Left lung (tissue), 10 donors: ENCODE results near the gene MMP14. TPM values are rescaled to one million over a fixed set of nuclear protein-coding genes. Genes with fewer than 3 reads are reported as not detected.

Experiments
- ATAC-seq: fragments of 200-7000 bp; cut with Tn5 transposase; one replicate; pipeline ENCODE4 v1.9.1; 2020; ENCODE audit warnings: moderate library complexity
- DNase-seq, 4 donors: peaks; one replicate each; pipeline ENCODE4 v3.0.0-alpha.2; 2013 to 2020
- H3K27ac ChIP-seq, 2 donors: fragments of 200-600 bp; sonication (generic) in 1 of 2; one replicate each; pipeline versions ENCODE4 v1.5.0 to v1.8.0; 2020 to 2021
- H3K27me3 ChIP-seq, 2 donors: fragments of 200-600 bp; sonication (generic) in 1 of 2; one replicate each; pipeline versions ENCODE4 v1.5.0 to v1.8.0; 2020 to 2021
- H3K36me3 ChIP-seq, 2 donors: fragments of 200-600 bp; sonication (generic) in 1 of 2; one replicate each; pipeline versions ENCODE4 v1.5.0 to v1.8.0; 2020 to 2021
- H3K4me1 ChIP-seq, 2 donors: fragments of 200-600 bp; one replicate each; pipeline ENCODE4 v1.8.0; 2021
- H3K4me3 ChIP-seq, 2 donors: fragments of 200-600 bp; sonication (generic) in 1 of 2; one replicate each; pipeline versions ENCODE4 v1.5.0 to v1.8.0; 2020 to 2021; ENCODE audit warnings: mild to moderate bottlenecking in 1 of 2
- H3K9me3 ChIP-seq, 2 donors: fragments of 200-600 bp; sonication (generic) in 1 of 2; one replicate each; pipeline versions ENCODE4 v1.5.0 to v1.8.0; 2020 to 2021
- intact Hi-C, 2 donors: fragments of 100-400 bp; cut with DNase I; formaldehyde crosslinking; loops; one replicate each; pipeline versions ENCODE4 v1.11.2 to v1.14.2; 2022
- polyA plus RNA-seq, 6 donors: library from polyadenylated mRNA; unstranded; fragments of 120-200 nt; gene quantifications; one replicate each; pipeline ENCODE4 v1.2.1, GENCODE V29; 2013; ENCODE audit not compliant: insufficient read length in 6 of 6
- total RNA-seq, 2 donors: library from RNA; stranded (reverse); fragmentation: NEBNext Ultra II Directional; extraction: Animal tissue kit (Norgen Biotek cat#: 25700); gene quantifications; one replicate each; pipeline ENCODE4 v1.2.1, GENCODE V29; 2021
- TF ChIP-seq, protein P1 (sequence below), 2 donors: fragments of 200-600 bp; sonication (generic) in 1 of 2; IDR thresholded peaks; one replicate each; pipeline versions ENCODE4 v1.5.0 to v1.8.0; 2021; ENCODE audit warnings: antibody characterized with exemption in 2 of 2
- donor health status: DM: no; HTN: yes; CAD: no.
- donor health status: DM: no; HTN: no; CAD: no.

Gene MMP14
- total and polyA plus RNA-seq, 8 donors, result 169 to 225 (median 195) TPM

DNA sequence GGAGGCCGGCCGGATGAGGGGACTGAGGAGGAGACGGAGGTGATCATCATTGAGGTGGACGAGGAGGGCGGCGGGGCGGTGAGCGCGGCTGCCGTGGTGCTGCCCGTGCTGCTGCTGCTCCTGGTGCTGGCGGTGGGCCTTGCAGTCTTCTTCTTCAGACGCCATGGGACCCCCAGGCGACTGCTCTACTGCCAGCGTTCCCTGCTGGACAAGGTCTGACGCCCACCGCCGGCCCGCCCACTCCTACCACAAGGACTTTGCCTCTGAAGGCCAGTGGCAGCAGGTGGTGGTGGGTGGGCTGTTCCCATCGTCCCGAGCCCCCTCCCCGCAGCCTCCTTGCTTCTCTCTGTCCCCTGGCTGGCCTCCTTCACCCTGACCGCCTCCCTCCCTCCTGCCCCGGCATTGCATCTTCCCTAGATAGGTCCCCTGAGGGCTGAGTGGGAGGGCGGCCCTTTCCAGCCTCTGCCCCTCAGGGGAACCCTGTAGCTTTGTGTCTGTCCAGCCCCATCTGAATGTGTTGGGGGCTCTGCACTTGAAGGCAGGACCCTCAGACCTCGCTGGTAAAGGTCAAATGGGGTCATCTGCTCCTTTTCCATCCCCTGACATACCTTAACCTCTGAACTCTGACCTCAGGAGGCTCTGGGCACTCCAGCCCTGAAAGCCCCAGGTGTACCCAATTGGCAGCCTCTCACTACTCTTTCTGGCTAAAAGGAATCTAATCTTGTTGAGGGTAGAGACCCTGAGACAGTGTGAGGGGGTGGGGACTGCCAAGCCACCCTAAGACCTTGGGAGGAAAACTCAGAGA, 9.6 kb downstream of the MMP14 start:
- TF ChIP-seq, protein P1, sequence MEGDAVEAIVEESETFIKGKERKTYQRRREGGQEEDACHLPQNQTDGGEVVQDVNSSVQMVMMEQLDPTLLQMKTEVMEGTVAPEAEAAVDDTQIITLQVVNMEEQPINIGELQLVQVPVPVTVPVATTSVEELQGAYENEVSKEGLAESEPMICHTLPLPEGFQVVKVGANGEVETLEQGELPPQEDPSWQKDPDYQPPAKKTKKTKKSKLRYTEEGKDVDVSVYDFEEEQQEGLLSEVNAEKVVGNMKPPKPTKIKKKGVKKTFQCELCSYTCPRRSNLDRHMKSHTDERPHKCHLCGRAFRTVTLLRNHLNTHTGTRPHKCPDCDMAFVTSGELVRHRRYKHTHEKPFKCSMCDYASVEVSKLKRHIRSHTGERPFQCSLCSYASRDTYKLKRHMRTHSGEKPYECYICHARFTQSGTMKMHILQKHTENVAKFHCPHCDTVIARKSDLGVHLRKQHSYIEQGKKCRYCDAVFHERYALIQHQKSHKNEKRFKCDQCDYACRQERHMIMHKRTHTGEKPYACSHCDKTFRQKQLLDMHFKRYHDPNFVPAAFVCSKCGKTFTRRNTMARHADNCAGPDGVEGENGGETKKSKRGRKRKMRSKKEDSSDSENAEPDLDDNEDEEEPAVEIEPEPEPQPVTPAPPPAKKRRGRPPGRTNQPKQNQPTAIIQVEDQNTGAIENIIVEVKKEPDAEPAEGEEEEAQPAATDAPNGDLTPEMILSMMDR (IDR thresholded peaks at IDR 0.05), result no peak
- H3K4me1 ChIP-seq, result peaks cover 16 to 55% of the 10 kb centered on the region in 2 donors
- H3K27ac ChIP-seq, result peak overlapping the region; percentile 62 to 66
- H3K36me3 ChIP-seq, result peaks cover 0 to 60% of the 10 kb centered on the region in 2 donors
- H3K9me3 ChIP-seq, result no peaks in the 10 kb centered on the region
- ATAC-seq, result no peak
- no peaks in the 10 kb centered on the region for H3K27me3 ChIP-seq
- intact Hi-C loops, result no loop called here
- peak in 1 of 4 donors; percentile 74 for DNase-seq
- no peak overlapping the region for H3K4me3 ChIP-seq

DNA sequence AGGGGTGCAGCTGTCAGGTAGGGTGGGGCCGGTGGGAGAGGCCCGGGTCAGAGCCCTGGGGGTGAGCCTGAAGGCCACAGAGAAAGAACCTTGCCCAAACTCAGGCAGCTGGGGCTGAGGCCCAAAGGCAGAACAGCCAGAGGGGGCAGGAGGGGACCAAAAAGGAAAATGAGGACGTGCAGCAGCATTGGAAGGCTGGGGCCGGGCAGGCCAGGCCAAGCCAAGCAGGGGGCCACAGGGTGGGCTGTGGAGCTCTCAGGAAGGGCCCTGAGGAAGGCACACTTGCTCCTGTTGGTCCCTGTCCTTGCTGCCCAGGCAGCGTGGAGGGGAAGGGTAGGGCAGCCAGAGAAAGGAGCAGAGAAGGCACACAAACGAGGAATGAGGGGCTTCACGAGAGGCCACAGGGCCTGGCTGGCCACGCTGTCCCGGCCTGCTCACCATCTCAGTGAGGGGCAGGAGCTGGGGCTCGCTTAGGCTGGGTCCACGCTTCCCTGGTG, 10.5 kb downstream of the MMP14 start:
- Histone ChIP-seq H3K36me3 (peaks cover 0 to 52% of the 10 kb centered on the region in 2 donors), H3K9me3 (no peaks in the 10 kb centered on the region), H3K27me3 (no peaks in the 10 kb centered on the region), H3K27ac (peak overlapping the region; percentile 62 to 66), H3K4me1 (peaks cover 22 to 61% of the 10 kb centered on the region in 2 donors), H3K4me3 (no peak overlapping the region)
- TF ChIP-seq, protein P1 (IDR thresholded peaks at IDR 0.05), result no peak
- intact Hi-C loops, result no loop called here
- no peak for DNase-seq
- no peak for ATAC-seq

DNA sequence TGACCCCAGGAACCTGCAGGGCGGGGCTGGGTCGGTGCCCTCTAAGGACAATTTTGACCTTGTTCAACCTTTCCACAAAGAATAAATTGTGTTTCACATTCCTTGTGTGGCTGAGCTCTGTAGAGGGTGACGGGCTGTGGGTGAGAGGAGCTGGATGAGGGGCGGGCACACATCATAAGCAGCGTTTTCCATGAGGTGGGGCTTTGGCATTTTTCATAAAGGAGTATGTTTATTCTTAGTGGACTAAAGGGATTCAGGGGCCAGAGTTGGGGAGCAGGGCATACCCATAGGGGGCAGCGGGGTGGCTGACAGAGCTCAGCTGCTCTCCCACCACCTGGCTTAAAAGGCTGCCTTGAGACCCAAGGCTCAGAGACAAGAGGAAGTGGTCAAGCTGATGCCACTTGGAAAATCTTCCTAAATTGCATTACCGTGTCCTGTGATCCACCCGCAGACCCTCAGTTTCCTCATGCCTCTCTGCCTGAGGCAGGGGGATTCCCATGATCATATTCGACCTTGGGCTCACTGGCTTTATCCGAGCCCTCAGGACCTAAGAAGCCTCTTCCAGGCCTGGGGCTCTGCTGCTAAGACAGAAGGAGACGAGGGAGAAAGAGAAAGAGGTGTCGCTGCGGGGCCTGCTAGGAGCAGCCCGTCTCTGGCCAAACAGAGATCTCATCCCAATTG, 11.4 kb downstream of the MMP14 start:
- intact Hi-C loops, result no loop called here
- Histone ChIP-seq H3K9me3 (no peaks in the 10 kb centered on the region), H3K4me3 (no peak overlapping the region), H3K4me1 (peaks cover 24 to 70% of the 10 kb centered on the region in 2 donors), H3K27ac (peak overlapping the region; percentile 71 to 88), H3K27me3 (no peaks in the 10 kb centered on the region), H3K36me3 (peaks cover 0 to 42% of the 10 kb centered on the region in 2 donors)
- TF ChIP-seq, protein P1 (IDR thresholded peaks at IDR 0.05), result no peak
- DNase-seq (peak in 1 of 4 donors; percentile 26), ATAC-seq (peak; percentile 1)

DNA sequence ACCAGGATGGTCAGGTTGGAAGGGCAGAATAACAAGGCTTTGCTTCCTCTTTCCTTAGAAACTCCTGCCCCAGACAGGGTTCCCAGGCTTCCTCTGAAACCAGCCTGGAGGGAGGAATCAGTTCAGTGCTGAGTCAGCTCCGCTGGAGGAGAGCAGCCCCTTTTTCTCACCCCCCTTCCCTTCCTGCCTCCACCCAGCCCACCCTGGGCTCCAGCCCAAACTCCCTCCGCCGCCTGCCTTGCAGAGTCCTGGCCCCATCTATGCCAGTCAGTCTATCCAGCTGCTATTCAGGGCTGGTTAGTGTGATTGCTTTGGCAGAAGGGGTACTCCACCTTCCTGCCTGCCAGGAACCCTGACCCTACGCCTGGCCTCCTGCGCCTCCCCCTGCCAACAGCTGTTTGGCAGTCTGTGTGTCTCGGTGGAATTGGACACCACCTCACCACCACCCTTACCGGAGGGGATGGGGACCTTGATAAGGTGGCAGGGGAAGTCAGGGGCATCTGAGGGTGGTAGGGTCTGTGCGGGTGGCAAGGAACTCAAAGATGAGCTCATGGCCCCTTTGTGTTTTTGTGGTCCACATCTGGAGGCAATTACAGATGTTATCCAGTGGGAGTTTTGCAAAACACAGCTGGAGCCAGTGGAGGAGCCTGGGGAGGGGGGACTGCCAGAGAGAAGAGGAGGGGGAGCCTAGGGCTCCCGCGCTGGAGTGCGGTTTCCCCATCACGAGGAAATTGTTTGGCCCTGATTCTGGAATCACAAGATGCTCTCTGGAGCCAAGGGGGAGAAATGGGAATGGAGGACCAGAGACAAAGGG, 12.2 kb downstream of the MMP14 start:
- H3K27ac ChIP-seq, result peak overlapping the region; percentile 71 to 88
- H3K36me3 ChIP-seq, result peaks cover 0 to 35% of the 10 kb centered on the region in 2 donors
- intact Hi-C loops, result no loop called here
- no peaks in the 10 kb centered on the region for H3K9me3 ChIP-seq
- TF ChIP-seq, protein P1 (IDR thresholded peaks at IDR 0.05), result no peak
- no peaks in the 10 kb centered on the region for H3K27me3 ChIP-seq
- H3K4me3 ChIP-seq, result no peak overlapping the region
- peak; percentile 50 for ATAC-seq
- DNase-seq, result peak; percentile 75 to 96 (median 88)
- H3K4me1 ChIP-seq, result peaks cover 29 to 78% of the 10 kb centered on the region in 2 donors
